NCI-H1694 (cell line): ENCODE data around the gene ANKS1B.
"Not testable (repeated sequence)": the region's sequence is repeated elsewhere in the genome, so short reads cannot be mapped to it uniquely, and the experiment has no call there.

Experiments used
- DNase-seq: peaks from one replicate; lab custom pipeline; 2025; lab: John Stamatoyannopoulos, UW

ANKS1B gene

GRCh38 chr12:99759444-99759843, 225.3 kb downstream of the ANKS1B start:
- DNase-seq, result no peak

DNA sequence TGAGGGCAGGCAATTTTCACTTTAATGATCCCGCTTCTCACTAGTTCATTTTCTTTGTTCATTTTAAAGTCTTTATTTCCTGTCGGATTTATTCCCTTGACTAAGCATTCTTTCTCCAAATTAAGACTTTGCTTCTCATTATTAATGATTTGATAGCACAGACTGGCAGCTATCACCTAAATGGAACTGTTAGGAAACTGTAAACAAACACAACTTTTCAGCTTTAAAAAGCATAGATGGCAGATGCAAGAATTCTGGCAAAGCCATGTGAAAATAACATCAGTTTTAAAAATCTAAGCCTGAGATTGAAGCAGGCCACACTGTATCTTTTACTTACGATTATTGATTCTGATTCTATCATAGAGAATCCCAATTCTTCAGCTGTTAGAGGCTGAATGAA, 225.7 kb downstream of the ANKS1B start:
- DNase-seq, result no peak

- DNase-seq, result no peak
Measured at GRCh38 chr12:99752740-99753139, 232.0 kb downstream of the ANKS1B start.

- no peak for DNase-seq
Measured at GRCh38 chr12:99746538-99746937, 238.2 kb downstream of the ANKS1B start.

- DNase-seq, result no peak
Measured at GRCh38 chr12:99745895-99746294, 238.8 kb downstream of the ANKS1B start.

DNA sequence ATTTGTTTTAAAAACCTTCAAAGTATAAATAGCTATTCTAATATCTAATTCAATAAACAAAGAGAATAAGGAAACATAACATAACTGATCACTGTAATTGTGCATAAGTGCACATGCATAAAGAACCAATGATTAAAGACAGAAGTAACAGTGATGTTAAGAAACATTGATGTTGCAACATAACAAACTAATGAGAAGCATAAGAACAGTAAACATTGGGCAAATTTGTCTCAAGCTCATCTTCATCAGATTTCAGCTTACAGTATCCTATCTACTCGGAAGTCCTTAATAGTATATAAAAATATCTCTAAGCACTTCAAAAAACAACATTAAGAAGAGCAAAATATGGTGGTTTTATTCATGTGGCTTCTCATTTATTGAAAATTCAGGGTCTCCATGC, 239.6 kb downstream of the ANKS1B start:
- no peak for DNase-seq

GRCh38 chr12:99736760-99737269, 247.9 kb downstream of the ANKS1B start:
- DNase-seq, result no peak

DNA sequence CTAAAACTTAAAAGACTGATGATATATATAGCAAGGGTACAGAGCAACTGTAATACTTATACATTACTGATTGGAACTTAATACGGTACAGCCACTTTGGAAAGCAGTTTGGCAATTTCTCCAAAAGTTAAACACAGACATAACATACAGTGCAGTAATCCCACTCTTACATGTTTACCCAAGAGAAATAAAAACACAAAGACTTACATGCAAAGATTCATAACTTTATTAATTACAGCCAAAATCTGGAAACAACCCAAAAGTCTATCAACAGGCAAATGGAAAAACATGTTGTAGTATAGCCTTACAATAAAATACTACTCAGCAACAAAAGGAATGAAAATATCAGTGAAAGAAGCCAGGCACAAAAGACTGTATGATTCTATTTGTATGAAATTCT, 252.6 kb downstream of the ANKS1B start:
- DNase-seq, result no peak

- DNase-seq, result no peak
Measured at GRCh38 chr12:99722690-99723486, 261.8 kb downstream of the ANKS1B start.

GRCh38 chr12:99721715-99722275, 262.9 kb downstream of the ANKS1B start:
- no peak for DNase-seq

DNA sequence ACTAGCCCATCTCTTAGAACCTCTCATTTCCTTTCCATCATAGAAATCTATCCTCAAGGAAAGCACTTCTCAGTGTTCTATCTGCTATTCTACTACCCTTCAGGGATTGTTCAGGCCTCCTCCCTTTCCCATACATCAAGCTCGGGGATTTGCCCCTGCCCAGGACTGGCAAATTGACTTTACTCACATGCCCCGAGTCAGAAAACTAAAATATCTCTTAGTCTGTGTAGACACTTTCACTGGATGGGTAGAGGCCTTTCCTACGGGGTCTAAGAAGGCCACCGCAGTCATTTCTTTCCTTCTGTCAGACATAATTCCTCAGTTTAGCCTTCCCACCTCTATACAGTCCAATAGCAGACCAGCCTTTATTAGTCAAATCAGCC, 264.7 kb downstream of the ANKS1B start:
- DNase-seq, result not testable (repeated sequence)

GRCh38 chr12:99719411-99720082, 265.2 kb downstream of the ANKS1B start:
- DNase-seq, result not testable (repeated sequence)

DNA sequence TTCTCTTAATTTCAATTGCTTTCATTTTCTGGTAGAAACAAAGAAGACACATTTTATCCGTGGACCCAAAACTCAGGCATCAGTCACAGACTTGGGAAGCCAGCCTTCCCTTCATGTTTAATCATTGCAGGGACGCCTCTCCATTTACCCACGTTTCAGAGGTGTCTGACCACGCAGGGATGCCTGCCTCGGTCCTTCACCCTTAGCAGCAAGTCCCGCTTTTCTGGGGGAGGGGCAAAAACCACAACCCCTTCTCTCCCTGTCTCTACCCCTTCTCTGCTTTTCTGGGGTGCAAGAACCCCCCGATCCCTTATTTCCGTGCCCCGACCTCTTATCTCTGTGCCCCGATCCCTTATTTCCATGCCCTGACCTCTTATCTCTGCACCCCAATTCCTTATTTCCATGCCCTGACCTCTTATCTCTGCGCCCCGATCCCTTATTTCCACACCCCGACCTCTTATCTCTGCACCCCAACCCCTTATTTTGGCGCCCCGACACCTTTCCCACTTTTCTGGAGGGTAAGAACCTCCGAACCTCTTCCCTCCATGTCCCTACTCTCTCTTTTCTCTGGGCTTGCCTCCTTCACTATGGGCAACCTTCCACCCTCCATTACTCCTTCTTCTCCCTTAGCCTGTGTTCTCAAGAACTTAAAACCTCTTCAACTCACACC, 268.8 kb downstream of the ANKS1B start:
- not testable (repeated sequence) for DNase-seq

GRCh38 chr12:99714921-99715320, 269.8 kb downstream of the ANKS1B start:
- DNase-seq, result not testable (repeated sequence)

GRCh38 chr12:99713946-99714520, 270.7 kb downstream of the ANKS1B start:
- DNase-seq, result no peak

DNA sequence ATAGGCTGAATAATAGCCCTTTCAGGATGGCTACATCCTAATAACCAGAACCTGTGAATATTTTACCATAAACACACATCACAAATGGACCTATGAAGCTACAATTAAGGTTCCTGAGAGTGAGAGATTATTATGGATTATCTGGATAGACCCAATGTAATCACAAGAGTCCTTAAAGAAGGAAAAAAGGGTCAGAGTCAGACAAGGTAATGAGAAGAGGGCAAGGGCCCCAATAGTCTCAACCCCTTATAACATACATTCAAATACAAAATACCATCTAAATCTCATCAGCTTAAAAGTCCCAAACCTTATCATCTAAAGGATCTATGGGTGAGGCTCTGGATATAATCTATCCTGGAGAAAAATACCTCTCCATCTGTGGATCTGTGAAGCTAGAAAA, 272.5 kb downstream of the ANKS1B start:
- no peak for DNase-seq

DNA sequence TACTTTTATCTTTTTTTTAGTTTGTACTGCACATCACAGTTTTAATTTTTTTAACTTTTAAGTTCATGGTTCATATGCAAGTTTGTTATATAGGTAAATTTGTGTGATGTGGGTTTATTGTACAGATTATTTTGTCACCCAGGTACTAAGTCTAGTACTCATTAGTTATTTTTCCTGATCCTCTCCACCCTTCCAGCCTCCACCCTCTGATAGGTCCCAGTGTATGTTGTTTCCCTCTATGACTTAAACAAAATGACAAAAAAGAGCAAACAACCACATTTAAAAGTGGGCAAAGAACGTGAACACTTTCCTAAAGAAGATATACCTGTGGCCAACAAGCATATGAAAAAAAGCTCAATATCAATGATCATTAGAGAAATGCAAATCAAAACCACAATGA, 273.5 kb downstream of the ANKS1B start:
- no peak for DNase-seq

DNA sequence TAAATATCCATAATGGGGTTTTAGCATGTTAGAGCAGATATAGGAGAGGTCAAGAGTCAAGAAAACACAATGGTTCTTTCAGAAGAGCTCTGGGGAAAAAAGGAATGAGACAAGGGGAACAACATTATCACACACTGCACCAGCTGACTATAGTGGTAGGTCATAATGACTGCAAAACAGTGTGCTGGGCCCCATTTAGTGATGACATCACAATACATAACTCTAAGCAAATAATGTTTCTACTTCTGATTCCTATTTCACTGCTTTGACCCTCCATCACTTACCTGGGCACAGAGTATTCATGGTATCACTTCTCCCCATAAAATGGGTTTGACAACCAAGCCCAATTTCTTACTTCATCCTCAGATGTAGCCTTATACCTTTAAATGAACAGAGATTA, 275.1 kb downstream of the ANKS1B start:
- no peak for DNase-seq

- DNase-seq, result no peak
Measured at GRCh38 chr12:99709116-99709515, 275.6 kb downstream of the ANKS1B start.

DNA sequence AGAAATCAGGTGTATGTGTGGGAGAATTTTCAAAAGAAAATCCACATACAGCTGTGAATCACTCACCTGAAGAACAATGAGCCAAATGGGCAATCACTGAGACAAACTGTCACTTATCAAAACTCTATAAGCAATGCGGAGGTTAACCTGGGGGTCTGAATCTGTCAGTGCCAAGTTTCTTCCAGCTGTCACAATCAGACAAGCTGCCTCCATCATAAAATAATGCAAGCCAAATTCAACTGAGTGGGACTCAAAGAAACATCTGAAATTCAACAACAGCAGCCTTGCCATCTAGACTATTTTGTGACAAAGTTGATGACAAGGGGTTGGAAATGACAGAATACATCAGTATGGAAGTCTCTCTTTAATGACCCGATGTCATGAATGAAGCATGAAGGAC, 276.9 kb downstream of the ANKS1B start:
- no peak for DNase-seq

- DNase-seq, result no peak
Measured at GRCh38 chr12:99706736-99707473, 277.8 kb downstream of the ANKS1B start.
